HepG2 (cell line): ENCODE data around the gene PHYHIPL. TPM values are rescaled to one million over a fixed set of nuclear protein-coding genes. Genes with fewer than 3 reads are reported as not detected.

ENCODE experiments used
- ATAC-seq: fragments of 200-7000 bp; cut with Tn5 transposase; 3 replicates; pipeline ENCODE4 v1.9.1; 2020; ENCODE audit warnings: mild to moderate bottlenecking, moderate library complexity
- BruUV-seq: library from RNA; stranded (reverse); fragments of 400-500 nt; replicated peaks from 2 replicates; lab custom pipeline; 2021; lab: Mats Ljungman, UMichigan
- CTCF ChIA-PET: fragments of 300-600 bp; formaldehyde crosslinking; extraction: SDS; loops from one replicate; lab custom pipeline; 2021; ENCODE audit warnings: low total read pairs, inconsistent platforms, low intra/inter-chr PET ratio; lab: Yijun Ruan, JAX
- POLR2A ChIA-PET: fragments of 350-600 bp; sonication (Branson Sonifier 250); formaldehyde crosslinking; loops from one replicate; lab custom pipeline; 2020; ENCODE audit warnings: antibody characterized with exemption, inconsistent platforms; lab: Yijun Ruan, JAX
- DNase-seq: peaks from one replicate; pipeline ENCODE4 v3.0.0-alpha.2; 2015; ENCODE audit warnings: low spot score
- FAIRE-seq: peaks from 3 replicates; lab custom pipeline; 2011; peaks lifted over from hg19 to GRCh38; lab: Jason Lieb, UNC
- H2AFZ ChIP-seq: one replicate; pipeline ENCODE4 v1.6.1; 2011; ENCODE audit warnings: low read length, inconsistent platforms
- H3K27ac ChIP-seq: fragments of 300-600 bp; 3 replicates; pipeline ENCODE4 v1.8.0; 2011; ENCODE audit warnings: mixed run types, mild to moderate bottlenecking, mixed read lengths, low read length, inconsistent platforms; ENCODE audit not compliant: insufficient read depth; ENCODE audit errors: extremely low read length
- H3K27me3 ChIP-seq, 2 experiments: fragments of 200-600 bp in 1 of 2; 2 replicates in 1 of 2; 3 replicates in 1 of 2; pipeline versions ENCODE4 v1.6.0 to v1.8.0; 2011; ENCODE audit warnings: low read length in 2 of 2, mild to moderate bottlenecking in 2 of 2, moderate library complexity in 2 of 2, inconsistent platforms in 1 of 2; ENCODE audit not compliant: insufficient read depth in 2 of 2, control insufficient read depth in 1 of 2
- H3K36me3 ChIP-seq, 2 experiments: fragments of 200-600 bp in 1 of 2; replicated peaks in 1 of 2; 2 replicates in 1 of 2; 3 replicates in 1 of 2; pipeline versions ENCODE4 v1.5.1 to v1.8.0; 2011; ENCODE audit warnings: low read length in 2 of 2, inconsistent platforms in 1 of 2; ENCODE audit not compliant: insufficient read depth in 2 of 2, control insufficient read depth in 1 of 2
- H3K4me1 ChIP-seq: 2 replicates; pipeline ENCODE4 v1.5.1; 2012; ENCODE audit warnings: low read length, inconsistent platforms; ENCODE audit not compliant: insufficient read depth
- H3K4me2 ChIP-seq: 2 replicates; pipeline ENCODE4 v1.6.0; 2011; ENCODE audit warnings: low read depth, low read length, inconsistent platforms
- H3K4me3 ChIP-seq, 3 experiments: fragments of 200-600 bp in 1 of 3; sonication (generic), shearing (Covaris generic) in 1 of 3; replicated peaks in 1 of 3; 2 replicates each; pipeline ENCODE4 v1.5.1; 2011 to 2016; ENCODE audit warnings: low read length in 3 of 3, inconsistent platforms in 2 of 3, low read depth in 2 of 3, mild to moderate bottlenecking in 2 of 3, control low read depth in 1 of 3, mixed read lengths in 1 of 3; ENCODE audit not compliant: insufficient read depth in 1 of 3
- H3K79me2 ChIP-seq: one replicate; pipeline ENCODE4 v1.6.1; 2011; ENCODE audit warnings: low read length, inconsistent platforms; ENCODE audit not compliant: insufficient read depth
- H3K9ac ChIP-seq: 2 replicates; pipeline ENCODE4 v1.6.0; 2011; ENCODE audit warnings: mild to moderate bottlenecking, low read depth, low read length, inconsistent platforms; ENCODE audit not compliant: insufficient read depth
- H3K9me3 ChIP-seq: 2 replicates; pipeline ENCODE4 v1.5.1; 2012; ENCODE audit warnings: mild to moderate bottlenecking, low read length
- H4K20me1 ChIP-seq: 2 replicates; pipeline ENCODE4 v1.6.0; 2011; ENCODE audit warnings: inconsistent platforms, mild to moderate bottlenecking, low read length, moderate library complexity; ENCODE audit not compliant: insufficient read depth
- AGO2 ChIP-seq: fragments of 200-400 bp; formaldehyde crosslinking; optimal IDR thresholded peaks from 2 replicates; pipeline ENCODE3; 2017; ENCODE audit warnings: mild to moderate bottlenecking, low read depth, low read length, moderate library complexity
- CC2D1A ChIP-seq: sonication (generic); formaldehyde crosslinking; IDR thresholded peaks from 2 replicates; pipeline ENCODE4 v1.8.1; 2023; ENCODE audit warnings: mild to moderate bottlenecking, missing genetic modification reagents
- DMAP1 ChIP-seq: IDR thresholded peaks from 2 replicates; pipeline ENCODE4 v1.6.1; 2016
- FOXK1 ChIP-seq: sonication (generic); formaldehyde crosslinking; IDR thresholded peaks from 2 replicates; pipeline ENCODE4 v1.4.0; 2020; ENCODE audit warnings: low read depth, missing genetic modification reagents, borderline replicate concordance
- HNRNPK ChIP-seq: fragments of 200-400 bp; formaldehyde crosslinking; IDR thresholded peaks from 2 replicates; pipeline ENCODE4 v1.6.1; 2018; ENCODE audit warnings: low read length, low read depth, moderate library complexity, mild to moderate bottlenecking; ENCODE audit not compliant: poor library complexity, severe bottlenecking
- NFATC3 ChIP-seq: sonication (generic); formaldehyde crosslinking; IDR thresholded peaks from 2 replicates; pipeline ENCODE4 v1.5.1; 2020; ENCODE audit warnings: mild to moderate bottlenecking, missing genetic modification reagents
- RBM22 ChIP-seq: fragments of 200-400 bp; formaldehyde crosslinking; optimal IDR thresholded peaks from 2 replicates; pipeline ENCODE3; 2017; ENCODE audit warnings: mild to moderate bottlenecking, low read length, moderate library complexity
- RXRB ChIP-seq: IDR thresholded peaks from 2 replicates; pipeline ENCODE4 v1.6.1; 2016; ENCODE audit warnings: borderline replicate concordance, missing genetic modification reagents, missing compliant biosample characterization
- TBP ChIP-seq: sonication (generic); formaldehyde crosslinking; IDR thresholded peaks from 2 replicates; pipeline ENCODE4 v1.5.0; 2020; ENCODE audit warnings: missing genetic modification reagents
- THYN1 ChIP-seq: sonication (generic); formaldehyde crosslinking; IDR thresholded peaks from 2 replicates; pipeline ENCODE4 v1.8.1; 2023; ENCODE audit warnings: low read depth, mild to moderate bottlenecking, moderate library complexity, missing genetic modification reagents, borderline replicate concordance
- ZIK1 ChIP-seq: sonication (generic); formaldehyde crosslinking; IDR thresholded peaks from 2 replicates; pipeline ENCODE4 v1.5.0; 2020; ENCODE audit warnings: mild to moderate bottlenecking, low read depth, missing genetic modification reagents, borderline replicate concordance
- ZNF10 ChIP-seq: sonication (generic); formaldehyde crosslinking; IDR thresholded peaks from 2 replicates; pipeline ENCODE4 v1.4.0; 2020; ENCODE audit warnings: mild to moderate bottlenecking, low read depth, missing genetic modification reagents, borderline replicate concordance
- ZNF414 ChIP-seq: sonication (generic); formaldehyde crosslinking; IDR thresholded peaks from 2 replicates; pipeline ENCODE4 v1.5.0; 2020; ENCODE audit warnings: missing genetic modification reagents
- ZNF44 ChIP-seq: sonication (generic); formaldehyde crosslinking; IDR thresholded peaks from 2 replicates; pipeline ENCODE4 v1.5.1; 2020; ENCODE audit warnings: mild to moderate bottlenecking, missing genetic modification reagents
- ZNF549 ChIP-seq: sonication (generic); formaldehyde crosslinking; IDR thresholded peaks from 2 replicates; pipeline ENCODE4 v1.5.0; 2020; ENCODE audit warnings: missing genetic modification reagents
- WGBS: methylation state at CpG from one replicate; pipeline ENCODE4 v1.1.6; 2017; ENCODE audit warnings: low lambda C conversion rate; 5-methylcytosine and 5-hydroxymethylcytosine counted together
- in situ Hi-C: cut with HindIII; loops from 2 replicates; pipeline ENCODE4 v1.10.0; 2017; ENCODE audit warnings: low pct_unique_long_range_greater_than_20kb; ENCODE audit not compliant: extremely low pct_ligation_motif_present
- intact Hi-C: fragments of 100-400 bp; cut with micrococcal nuclease; formaldehyde crosslinking; loops from one replicate; pipeline ENCODE4 v1.10.0; 2022; ENCODE audit not compliant: unreplicated experiment
- polyA plus RNA-seq, 8 experiments: library from polyadenylated mRNA; depleted of rRNA in 3 of 8; stranded (reverse) in 7 of 8; unstranded in 1 of 8; fragments of >200 nt; fragmentation: Illumina TruSeq in 4 of 8; extraction: Trizol in 4 of 8; gene quantifications; 2 replicates each; pipeline versions ENCODE4 v1.2.1 to v1.2.3, GENCODE V29; 2011 to 2016; ENCODE audit warnings: low read depth in 4 of 8, missing spikeins in 1 of 8, mixed read lengths in 1 of 8; ENCODE audit not compliant: insufficient read depth in 1 of 8
- total RNA-seq, 5 experiments: library from RNA; depleted of rRNA; stranded (reverse); fragments of >200 nt; fragmentation: Illumina TruSeq; extraction: Trizol; gene quantifications; 2 replicates each; pipeline ENCODE4 v1.2.3, GENCODE V29; 2016; ENCODE audit warnings: low read depth in 1 of 5
- TF ChIP-seq, protein P1 (sequence below): sonication (generic); formaldehyde crosslinking; conservative IDR thresholded peaks from 2 replicates; pipeline ENCODE4 v1.4.0; 2020; ENCODE audit warnings: mild to moderate bottlenecking, missing genetic modification reagents, moderate library complexity
- TF ChIP-seq, protein P2 (sequence below): sonication (generic); formaldehyde crosslinking; IDR thresholded peaks from 2 replicates; pipeline ENCODE4 v1.5.0; 2020; ENCODE audit warnings: missing genetic modification reagents, mild to moderate bottlenecking, borderline replicate concordance

Gene PHYHIPL
- total and polyA plus RNA-seq, 2 of the 13 experiments (the other 11 are each of a cell fraction or from before 2014, with no cell fraction given), result 40.6 to 78.5 TPM

- WGBS, result 98% methylated on average over 4 of the region's 4 CpGs
- ATAC-seq (no peak), FAIRE-seq (no peak), DNase-seq (no peak)
- Histone ChIP-seq H3K4me2 (no peak overlapping the region), H3K4me3 (no peak overlapping the region), H4K20me1 (peaks cover 5% of the 10 kb centered on the region; the same call in 1 of the 2 replicates), H2AFZ (no peak overlapping the region), H3K9ac (no peak overlapping the region), H3K79me2 (peaks cover 46% of the 10 kb centered on the region), H3K27ac (no peak overlapping the region), H3K4me1 (no peaks in the 10 kb centered on the region), H3K9me3 (no peaks in the 10 kb centered on the region), H3K27me3 (no peaks in the 10 kb centered on the region; a peak in 1 of 5 replicates), H3K36me3 (peaks cover 8 to 57% of the 10 kb centered on the region in 2 experiments)
- CTCF ChIA-PET, result no interaction called here
- TF ChIP-seq ZIK1 (CRISPR knock-in tag), result no peak
- TF ChIP-seq RBM22, result peak; percentile 65
- no peak for TF ChIP-seq ZNF549 (CRISPR knock-in tag)
- TF ChIP-seq FOXK1, result no peak
- no peak for TF ChIP-seq ZNF44
- TF ChIP-seq ZNF10 (CRISPR knock-in tag), result no peak
- TF ChIP-seq, protein P1, sequence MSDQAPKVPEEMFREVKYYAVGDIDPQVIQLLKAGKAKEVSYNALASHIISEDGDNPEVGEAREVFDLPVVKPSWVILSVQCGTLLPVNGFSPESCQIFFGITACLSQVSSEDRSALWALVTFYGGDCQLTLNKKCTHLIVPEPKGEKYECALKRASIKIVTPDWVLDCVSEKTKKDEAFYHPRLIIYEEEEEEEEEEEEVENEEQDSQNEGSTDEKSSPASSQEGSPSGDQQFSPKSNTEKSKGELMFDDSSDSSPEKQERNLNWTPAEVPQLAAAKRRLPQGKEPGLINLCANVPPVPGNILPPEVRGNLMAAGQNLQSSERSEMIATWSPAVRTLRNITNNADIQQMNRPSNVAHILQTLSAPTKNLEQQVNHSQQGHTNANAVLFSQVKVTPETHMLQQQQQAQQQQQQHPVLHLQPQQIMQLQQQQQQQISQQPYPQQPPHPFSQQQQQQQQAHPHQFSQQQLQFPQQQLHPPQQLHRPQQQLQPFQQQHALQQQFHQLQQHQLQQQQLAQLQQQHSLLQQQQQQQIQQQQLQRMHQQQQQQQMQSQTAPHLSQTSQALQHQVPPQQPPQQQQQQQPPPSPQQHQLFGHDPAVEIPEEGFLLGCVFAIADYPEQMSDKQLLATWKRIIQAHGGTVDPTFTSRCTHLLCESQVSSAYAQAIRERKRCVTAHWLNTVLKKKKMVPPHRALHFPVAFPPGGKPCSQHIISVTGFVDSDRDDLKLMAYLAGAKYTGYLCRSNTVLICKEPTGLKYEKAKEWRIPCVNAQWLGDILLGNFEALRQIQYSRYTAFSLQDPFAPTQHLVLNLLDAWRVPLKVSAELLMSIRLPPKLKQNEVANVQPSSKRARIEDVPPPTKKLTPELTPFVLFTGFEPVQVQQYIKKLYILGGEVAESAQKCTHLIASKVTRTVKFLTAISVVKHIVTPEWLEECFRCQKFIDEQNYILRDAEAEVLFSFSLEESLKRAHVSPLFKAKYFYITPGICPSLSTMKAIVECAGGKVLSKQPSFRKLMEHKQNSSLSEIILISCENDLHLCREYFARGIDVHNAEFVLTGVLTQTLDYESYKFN (CRISPR knock-in tag), result no peak
- TF ChIP-seq THYN1 (CRISPR knock-in tag), result no peak
- no peak for TF ChIP-seq TBP (CRISPR knock-in tag)
- TF ChIP-seq HNRNPK, result peak; percentile 97
- no peak for TF ChIP-seq DMAP1 (CRISPR knock-in tag)
- TF ChIP-seq AGO2, result peak; percentile 45
- no peak for TF ChIP-seq NFATC3 (CRISPR knock-in tag)
- TF ChIP-seq RXRB, result no peak
- TF ChIP-seq, protein P2, sequence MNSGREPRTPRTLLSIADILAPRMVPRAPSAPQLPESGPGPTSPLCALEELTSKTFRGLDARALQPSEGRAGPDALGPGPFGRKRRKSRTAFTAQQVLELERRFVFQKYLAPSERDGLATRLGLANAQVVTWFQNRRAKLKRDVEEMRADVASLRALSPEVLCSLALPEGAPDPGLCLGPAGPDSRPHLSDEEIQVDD (CRISPR knock-in tag), result no peak
- TF ChIP-seq ZNF414, result no peak
- no peak for TF ChIP-seq CC2D1A (CRISPR knock-in tag)
- BruUV-seq, result no TSS peak
- POLR2A ChIA-PET, result no interaction called here
- in situ Hi-C loops (loop anchor here (10.0 kb wide), 1 partner anchor 281 kb away; no protein-coding TSS in a partner anchor), intact Hi-C loops (no loop called here)
These were observed 59.7 kb downstream of the PHYHIPL start for GRCh38 chr10:59236064-59236697.
